ENCODE data around the gene SCAF4.

GRCh38 chr21:31671146-31671716 lies 60.7 kb downstream of the SCAF4 start:
- TF ChIP-seq CTCF (IDR thresholded peaks at IDR 0.05; ENCODE audit: low read depth, low read length) (no peak), EZH2phosphoT487 (IDR thresholded peaks at IDR 0.05; ENCODE audit: low read depth) (no peak)

All from OCI-LY3 (cell line).